Left lung (tissue), 10 donors: Measurements from ENCODE around the gene POFUT1. TPM values are rescaled to one million over a fixed set of nuclear protein-coding genes. Genes with fewer than 3 reads are reported as not detected.
A peak's percentile ranks its signal among the peaks of the same experiment; 100 is the strongest.

Experiments used
- ATAC-seq: fragments of 200-7000 bp; cut with Tn5 transposase; one replicate; pipeline ENCODE4 v1.9.1; 2020; ENCODE audit warnings: moderate library complexity
- DNase-seq, 4 donors: peaks; one replicate each; pipeline ENCODE4 v3.0.0-alpha.2; 2013 to 2020
- H3K27ac ChIP-seq, 2 donors: fragments of 200-600 bp; sonication (generic) in 1 of 2; one replicate each; pipeline versions ENCODE4 v1.5.0 to v1.8.0; 2020 to 2021
- H3K27me3 ChIP-seq, 2 donors: fragments of 200-600 bp; sonication (generic) in 1 of 2; one replicate each; pipeline versions ENCODE4 v1.5.0 to v1.8.0; 2020 to 2021
- H3K36me3 ChIP-seq, 2 donors: fragments of 200-600 bp; sonication (generic) in 1 of 2; one replicate each; pipeline versions ENCODE4 v1.5.0 to v1.8.0; 2020 to 2021
- H3K4me1 ChIP-seq, 2 donors: fragments of 200-600 bp; one replicate each; pipeline ENCODE4 v1.8.0; 2021
- H3K4me3 ChIP-seq, 2 donors: fragments of 200-600 bp; sonication (generic) in 1 of 2; one replicate each; pipeline versions ENCODE4 v1.5.0 to v1.8.0; 2020 to 2021; ENCODE audit warnings: mild to moderate bottlenecking in 1 of 2
- H3K9me3 ChIP-seq, 2 donors: fragments of 200-600 bp; sonication (generic) in 1 of 2; one replicate each; pipeline versions ENCODE4 v1.5.0 to v1.8.0; 2020 to 2021
- intact Hi-C, 2 donors: fragments of 100-400 bp; cut with DNase I; formaldehyde crosslinking; loops; one replicate each; pipeline versions ENCODE4 v1.11.2 to v1.14.2; 2022
- polyA plus RNA-seq, 6 donors: library from polyadenylated mRNA; unstranded; fragments of 120-200 nt; gene quantifications; one replicate each; pipeline ENCODE4 v1.2.1, GENCODE V29; 2013; ENCODE audit not compliant: insufficient read length in 6 of 6
- total RNA-seq, 2 donors: library from RNA; stranded (reverse); fragmentation: NEBNext Ultra II Directional; extraction: Animal tissue kit (Norgen Biotek cat#: 25700); gene quantifications; one replicate each; pipeline ENCODE4 v1.2.1, GENCODE V29; 2021
- TF ChIP-seq, protein P1 (sequence below), 2 donors: fragments of 200-600 bp; sonication (generic) in 1 of 2; IDR thresholded peaks; one replicate each; pipeline versions ENCODE4 v1.5.0 to v1.8.0; 2021; ENCODE audit warnings: antibody characterized with exemption in 2 of 2
- donor health status: DM: no; HTN: yes; CAD: no.
- donor health status: DM: no; HTN: no; CAD: no.

POFUT1 gene
- total and polyA plus RNA-seq, 8 donors: 29.2 to 42.2 (median 36.6) TPM

DNA sequence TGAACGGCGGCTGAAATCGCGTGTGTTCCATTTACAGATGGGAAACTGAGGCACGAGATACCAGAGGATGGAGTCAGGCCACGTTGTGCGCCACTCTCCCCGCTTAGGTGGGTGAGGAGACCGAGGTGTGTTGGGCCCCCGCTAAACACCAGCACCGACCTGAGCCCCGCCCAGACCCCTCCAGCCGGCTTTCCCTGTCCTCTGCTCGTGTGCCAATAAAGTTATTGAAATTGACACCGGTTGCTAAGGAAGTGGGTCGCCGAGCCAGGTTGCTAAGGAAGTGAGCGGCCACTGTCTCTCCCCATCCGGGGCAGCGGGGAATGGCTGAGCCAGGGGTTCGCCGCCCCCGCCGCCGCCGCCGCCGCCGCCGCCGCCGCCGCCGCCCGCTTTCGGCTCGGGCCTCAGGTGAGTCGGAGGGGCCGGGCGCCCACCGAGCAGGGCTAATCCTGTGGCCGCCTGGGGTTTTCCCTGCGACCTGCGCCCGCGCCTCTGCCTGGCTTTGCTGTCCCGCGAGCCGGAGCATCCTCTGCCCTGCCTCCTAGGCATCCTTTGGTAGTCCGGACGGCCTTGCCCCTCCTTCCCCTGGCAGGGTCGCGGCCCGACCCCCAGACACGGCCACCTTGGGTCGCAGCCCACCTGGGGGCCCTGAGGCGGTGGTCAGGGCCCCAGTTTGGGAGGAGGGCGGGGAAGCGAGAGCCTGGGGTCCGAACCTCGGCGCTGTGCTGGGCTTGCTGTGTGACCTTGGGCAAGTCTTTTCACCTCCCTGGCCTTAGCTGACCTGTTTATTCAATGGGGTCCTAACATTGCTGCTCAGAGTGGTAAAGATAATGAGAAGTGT lies 69.9 kb downstream of the POFUT1 start, which contains the start of gene KIF3B:
TSS of gene KIF3B (plus strand) at position 291 of the 838 bp plus-strand sequence. CDS start 32,127 bp downstream, outside the sequence.
- Histone ChIP-seq H3K4me1 (peaks cover 4 to 25% of the 10 kb centered on the region in 2 donors), H3K9me3 (no peaks in the 10 kb centered on the region), H3K27ac (peak within 1 kb of the TSS; percentile 23 to 85), H3K27me3 (no peaks in the 10 kb centered on the region), H3K4me3 (peak within 1 kb of the TSS; percentile 94), H3K36me3 (no peaks in the 10 kb centered on the region)
- TF ChIP-seq, protein P1, sequence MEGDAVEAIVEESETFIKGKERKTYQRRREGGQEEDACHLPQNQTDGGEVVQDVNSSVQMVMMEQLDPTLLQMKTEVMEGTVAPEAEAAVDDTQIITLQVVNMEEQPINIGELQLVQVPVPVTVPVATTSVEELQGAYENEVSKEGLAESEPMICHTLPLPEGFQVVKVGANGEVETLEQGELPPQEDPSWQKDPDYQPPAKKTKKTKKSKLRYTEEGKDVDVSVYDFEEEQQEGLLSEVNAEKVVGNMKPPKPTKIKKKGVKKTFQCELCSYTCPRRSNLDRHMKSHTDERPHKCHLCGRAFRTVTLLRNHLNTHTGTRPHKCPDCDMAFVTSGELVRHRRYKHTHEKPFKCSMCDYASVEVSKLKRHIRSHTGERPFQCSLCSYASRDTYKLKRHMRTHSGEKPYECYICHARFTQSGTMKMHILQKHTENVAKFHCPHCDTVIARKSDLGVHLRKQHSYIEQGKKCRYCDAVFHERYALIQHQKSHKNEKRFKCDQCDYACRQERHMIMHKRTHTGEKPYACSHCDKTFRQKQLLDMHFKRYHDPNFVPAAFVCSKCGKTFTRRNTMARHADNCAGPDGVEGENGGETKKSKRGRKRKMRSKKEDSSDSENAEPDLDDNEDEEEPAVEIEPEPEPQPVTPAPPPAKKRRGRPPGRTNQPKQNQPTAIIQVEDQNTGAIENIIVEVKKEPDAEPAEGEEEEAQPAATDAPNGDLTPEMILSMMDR (IDR thresholded peaks at IDR 0.05): no peak
- intact Hi-C loops: no loop called here
- ATAC-seq: peak; percentile 97
- DNase-seq: peak; percentile 82 to 92 (median 90)

DNA sequence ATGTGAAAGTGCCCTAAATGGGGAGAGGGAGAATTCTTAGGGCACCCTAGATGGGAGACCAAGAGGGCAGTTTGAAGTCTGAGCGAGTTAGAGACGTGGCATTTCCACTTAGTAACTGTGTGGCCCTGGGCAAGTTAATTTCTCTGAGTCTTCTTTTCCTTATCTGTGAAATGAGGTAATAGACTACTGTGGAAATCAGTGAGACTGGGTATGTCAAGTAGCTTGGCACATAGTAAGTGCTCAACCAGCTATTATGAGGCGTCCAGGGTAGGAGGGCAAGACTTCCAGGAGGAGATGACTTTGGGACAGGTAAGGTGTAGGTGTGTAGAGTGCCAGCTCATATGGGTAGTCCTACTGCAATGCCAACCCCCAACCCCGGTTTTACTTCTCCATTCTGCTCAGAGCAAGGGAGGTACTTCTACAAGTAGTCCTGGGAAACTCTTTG lies 70.5 kb downstream of the POFUT1 start:
- H3K27ac ChIP-seq: peak overlapping the region in 1 of 2 donors; percentile 85

DNA sequence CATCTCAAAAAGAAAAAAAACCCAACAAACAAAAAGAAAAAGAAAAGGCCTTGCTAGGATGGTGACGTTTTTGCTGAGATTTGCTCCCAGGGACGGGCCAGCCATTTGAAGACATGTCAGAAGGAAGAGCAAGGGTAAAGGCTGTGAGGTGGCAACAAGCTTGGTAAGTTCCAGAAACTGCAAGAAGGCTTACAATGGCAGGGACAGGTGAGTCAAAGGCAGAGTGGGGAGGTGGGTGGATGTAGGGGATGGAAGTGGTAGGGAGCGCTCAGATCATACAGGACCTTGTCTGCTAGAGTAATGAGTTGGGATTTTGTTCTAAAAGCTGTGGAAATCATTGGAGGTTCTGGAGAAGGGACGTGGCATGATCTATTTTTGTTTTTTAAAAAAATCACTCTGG lies 74.0 kb downstream of the POFUT1 start:
- H3K36me3 ChIP-seq: no peaks in the 10 kb centered on the region
- TF ChIP-seq, protein P1 (IDR thresholded peaks at IDR 0.05): no peak
- H3K9me3 ChIP-seq: no peaks in the 10 kb centered on the region
- H3K27me3 ChIP-seq: no peaks in the 10 kb centered on the region
- intact Hi-C loops: no loop called here
- no peak overlapping the region for H3K27ac ChIP-seq
- DNase-seq (no peak), ATAC-seq (no peak)
- H3K4me3 ChIP-seq: no peak overlapping the region
- peaks cover 4 to 38% of the 10 kb centered on the region in 2 donors for H3K4me1 ChIP-seq

More for the DNA sequence above, 70.5 kb downstream of the POFUT1 start:
- TF ChIP-seq, protein P1 (IDR thresholded peaks at IDR 0.05): no peak
- intact Hi-C loops: no loop called here
- Histone ChIP-seq H3K9me3 (no peaks in the 10 kb centered on the region), H3K27me3 (no peaks in the 10 kb centered on the region), H3K4me1 (peaks cover 4 to 25% of the 10 kb centered on the region in 2 donors), H3K36me3 (no peaks in the 10 kb centered on the region), H3K4me3 (peak overlapping the region; percentile 94)
- ATAC-seq: peak; percentile 18
- DNase-seq: no peak

DNA sequence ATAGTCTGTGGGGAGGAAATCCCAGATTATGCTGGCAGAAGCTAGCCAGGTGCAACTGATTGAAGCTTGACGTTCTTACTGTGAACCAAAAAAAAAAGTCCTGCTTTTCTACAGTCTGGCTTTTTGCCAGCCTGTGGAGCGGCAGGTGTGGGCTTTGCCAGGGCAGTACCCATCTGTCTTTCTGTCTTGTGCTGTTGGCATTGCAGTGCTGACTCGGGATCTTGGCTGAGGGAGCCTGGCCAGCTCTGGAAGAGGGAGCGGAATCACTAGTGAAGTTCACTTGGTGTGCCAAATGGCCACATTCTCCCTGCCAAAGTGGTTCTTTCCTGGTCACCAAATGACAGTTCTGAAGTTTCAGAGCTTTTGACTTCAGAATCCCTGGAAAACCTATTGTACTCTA lies 74.8 kb downstream of the POFUT1 start:
- no peaks in the 10 kb centered on the region for H3K27me3 ChIP-seq
- H3K4me3 ChIP-seq: no peak overlapping the region
- no peaks in the 10 kb centered on the region for H3K36me3 ChIP-seq
- intact Hi-C loops: no loop called here
- H3K27ac ChIP-seq: no peak overlapping the region
- ATAC-seq (no peak), DNase-seq (no peak)
- TF ChIP-seq, protein P1 (IDR thresholded peaks at IDR 0.05): no peak
- no peaks in the 10 kb centered on the region for H3K9me3 ChIP-seq
- peaks cover 0 to 36% of the 10 kb centered on the region in 2 donors for H3K4me1 ChIP-seq

DNA sequence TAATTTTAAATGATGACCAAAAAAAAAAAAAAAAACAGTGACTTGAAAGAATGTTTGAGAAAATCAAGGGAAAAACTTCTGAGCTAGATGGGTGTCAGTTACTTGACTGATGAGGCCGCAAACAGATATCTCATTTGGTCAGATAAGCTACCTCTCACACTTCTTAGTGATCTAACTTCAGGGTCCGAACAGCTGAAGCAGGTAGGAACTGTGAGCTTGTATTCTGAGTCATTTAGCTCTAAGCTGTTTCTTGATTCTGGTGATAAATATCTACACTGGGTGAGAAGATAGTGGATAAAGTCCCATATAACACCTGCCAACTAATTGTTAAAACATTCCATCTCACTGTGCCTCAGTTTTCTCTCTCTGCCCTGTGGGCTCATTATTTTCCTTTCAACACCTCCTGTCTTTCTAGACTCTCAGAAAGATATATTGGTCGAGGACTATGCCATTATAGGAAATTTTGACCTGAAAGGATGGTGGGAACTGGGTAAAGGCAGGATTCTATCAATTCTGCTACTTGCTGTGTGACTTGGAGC lies 77.5 kb downstream of the POFUT1 start:
- Histone ChIP-seq H3K36me3 (no peaks in the 10 kb centered on the region), H3K27me3 (no peaks in the 10 kb centered on the region), H3K4me3 (no peak overlapping the region), H3K27ac (peak overlapping the region; percentile 7 to 49), H3K4me1 (peaks cover 0 to 22% of the 10 kb centered on the region in 2 donors), H3K9me3 (no peaks in the 10 kb centered on the region)
- ATAC-seq (no peak), DNase-seq (no peak)
- TF ChIP-seq, protein P1 (IDR thresholded peaks at IDR 0.05): no peak
- intact Hi-C loops: no loop called here
